HepG2 (cell line): ENCODE data around the gene ZNF341. TPM values are rescaled to one million over a fixed set of nuclear protein-coding genes. Genes with fewer than 3 reads are reported as not detected.

Source experiments
- ASH2L ChIP-seq: fragments of 300-600, 200-600 bp; sonication (generic); IDR thresholded peaks from 2 replicates; pipeline ENCODE4 v1.7.0; 2017; ENCODE audit warnings: low read depth, mild to moderate bottlenecking, moderate library complexity, mixed read lengths, low read length; ENCODE audit not compliant: insufficient read length
- GZF1 ChIP-seq: sonication (generic); formaldehyde crosslinking; IDR thresholded peaks from 2 replicates; pipeline ENCODE4 v1.5.1; 2020; ENCODE audit warnings: mild to moderate bottlenecking, missing genetic modification reagents
- HIVEP1 ChIP-seq: sonication (generic); formaldehyde crosslinking; IDR thresholded peaks from 2 replicates; pipeline ENCODE4 v1.4.0; 2020; ENCODE audit warnings: mild to moderate bottlenecking, missing genetic modification reagents
- HNRNPK ChIP-seq: fragments of 200-400 bp; formaldehyde crosslinking; IDR thresholded peaks from 2 replicates; pipeline ENCODE4 v1.6.1; 2018; ENCODE audit warnings: low read length, low read depth, moderate library complexity, mild to moderate bottlenecking; ENCODE audit not compliant: poor library complexity, severe bottlenecking
- MYNN ChIP-seq: sonication (generic); formaldehyde crosslinking; IDR thresholded peaks from 2 replicates; pipeline ENCODE4 v1.4.0; 2020; ENCODE audit warnings: mild to moderate bottlenecking, low read depth, missing genetic modification reagents
- NR2C2 ChIP-seq: sonication (generic); formaldehyde crosslinking; IDR thresholded peaks from 2 replicates; pipeline ENCODE4 v1.4.0; 2020; ENCODE audit warnings: missing genetic modification reagents, mild to moderate bottlenecking, moderate library complexity, borderline replicate concordance
- RBAK ChIP-seq: sonication (generic); formaldehyde crosslinking; IDR thresholded peaks from 2 replicates; pipeline ENCODE4 v1.5.1; 2020; ENCODE audit warnings: mild to moderate bottlenecking, missing genetic modification reagents
- ZNF20 ChIP-seq: sonication (generic); formaldehyde crosslinking; IDR thresholded peaks from 2 replicates; pipeline ENCODE4 v1.4.0; 2020; ENCODE audit warnings: mild to moderate bottlenecking, moderate library complexity, missing genetic modification reagents
- ZNF333 ChIP-seq: sonication (generic); formaldehyde crosslinking; IDR thresholded peaks from 2 replicates; pipeline ENCODE4 v1.4.0; 2020; ENCODE audit warnings: mild to moderate bottlenecking, missing genetic modification reagents, borderline replicate concordance
- ZNF543 ChIP-seq: sonication (generic); formaldehyde crosslinking; IDR thresholded peaks from 2 replicates; pipeline ENCODE4 v1.4.0; 2020; ENCODE audit warnings: mild to moderate bottlenecking, missing genetic modification reagents
- ZNF605 ChIP-seq: sonication (generic); formaldehyde crosslinking; IDR thresholded peaks from 2 replicates; pipeline ENCODE4 v1.8.0; 2022; ENCODE audit warnings: mild to moderate bottlenecking, missing genetic modification reagents
- ZNF615 ChIP-seq: sonication (generic); formaldehyde crosslinking; IDR thresholded peaks from 2 replicates; pipeline ENCODE4 v1.5.0; 2020; ENCODE audit warnings: mild to moderate bottlenecking, missing genetic modification reagents, borderline replicate concordance
- ZNF772 ChIP-seq: sonication (generic); formaldehyde crosslinking; IDR thresholded peaks from 2 replicates; pipeline ENCODE4 v1.5.0; 2020; ENCODE audit warnings: mild to moderate bottlenecking, missing genetic modification reagents
- ZNF780A ChIP-seq: sonication (generic); formaldehyde crosslinking; IDR thresholded peaks from 2 replicates; pipeline ENCODE4 v1.8.0; 2022; ENCODE audit warnings: mild to moderate bottlenecking, missing genetic modification reagents, moderate library complexity
- polyA plus RNA-seq, 8 experiments: library from polyadenylated mRNA; depleted of rRNA in 3 of 8; stranded (reverse) in 7 of 8; unstranded in 1 of 8; fragments of >200 nt; fragmentation: Illumina TruSeq in 4 of 8; extraction: Trizol in 4 of 8; gene quantifications; 2 replicates each; pipeline versions ENCODE4 v1.2.1 to v1.2.3, GENCODE V29; 2011 to 2016; ENCODE audit warnings: low read depth in 4 of 8, missing spikeins in 1 of 8, mixed read lengths in 1 of 8; ENCODE audit not compliant: insufficient read depth in 1 of 8
- total RNA-seq, 5 experiments: library from RNA; depleted of rRNA; stranded (reverse); fragments of >200 nt; fragmentation: Illumina TruSeq; extraction: Trizol; gene quantifications; 2 replicates each; pipeline ENCODE4 v1.2.3, GENCODE V29; 2016; ENCODE audit warnings: low read depth in 1 of 5
- TF ChIP-seq, protein P1 (sequence below): sonication (generic); formaldehyde crosslinking; IDR thresholded peaks from 2 replicates; pipeline ENCODE4 v1.4.0; 2020; ENCODE audit warnings: missing genetic modification reagents
- TF ChIP-seq, protein P2 (sequence below): sonication (generic); formaldehyde crosslinking; IDR thresholded peaks from 2 replicates; pipeline ENCODE4 v1.8.0; 2022; ENCODE audit warnings: mild to moderate bottlenecking, missing genetic modification reagents, moderate library complexity
- TF ChIP-seq, protein P3 (sequence below): sonication (generic); formaldehyde crosslinking; IDR thresholded peaks from 2 replicates; pipeline ENCODE4 v1.4.0; 2020; ENCODE audit warnings: low read depth, mild to moderate bottlenecking, missing genetic modification reagents
- TF ChIP-seq, protein P4 (sequence below): IDR thresholded peaks from 2 replicates; pipeline ENCODE4 v1.6.1; 2016; ENCODE audit warnings: low read depth, borderline replicate concordance
- TF ChIP-seq, protein P5 (sequence below): sonication (generic); formaldehyde crosslinking; IDR thresholded peaks from 2 replicates; pipeline ENCODE4 v1.4.0; 2020; ENCODE audit warnings: mild to moderate bottlenecking, missing genetic modification reagents
- TF ChIP-seq, protein P6 (sequence below): sonication (generic); formaldehyde crosslinking; IDR thresholded peaks from 2 replicates; pipeline ENCODE4 v1.5.0; 2020; ENCODE audit warnings: missing genetic modification reagents

ZNF341 gene
- total and polyA plus RNA-seq, 2 of the 13 experiments (the other 11 are each of a cell fraction or from before 2014, with no cell fraction given) = 1.1 to 2.2 TPM

DNA sequence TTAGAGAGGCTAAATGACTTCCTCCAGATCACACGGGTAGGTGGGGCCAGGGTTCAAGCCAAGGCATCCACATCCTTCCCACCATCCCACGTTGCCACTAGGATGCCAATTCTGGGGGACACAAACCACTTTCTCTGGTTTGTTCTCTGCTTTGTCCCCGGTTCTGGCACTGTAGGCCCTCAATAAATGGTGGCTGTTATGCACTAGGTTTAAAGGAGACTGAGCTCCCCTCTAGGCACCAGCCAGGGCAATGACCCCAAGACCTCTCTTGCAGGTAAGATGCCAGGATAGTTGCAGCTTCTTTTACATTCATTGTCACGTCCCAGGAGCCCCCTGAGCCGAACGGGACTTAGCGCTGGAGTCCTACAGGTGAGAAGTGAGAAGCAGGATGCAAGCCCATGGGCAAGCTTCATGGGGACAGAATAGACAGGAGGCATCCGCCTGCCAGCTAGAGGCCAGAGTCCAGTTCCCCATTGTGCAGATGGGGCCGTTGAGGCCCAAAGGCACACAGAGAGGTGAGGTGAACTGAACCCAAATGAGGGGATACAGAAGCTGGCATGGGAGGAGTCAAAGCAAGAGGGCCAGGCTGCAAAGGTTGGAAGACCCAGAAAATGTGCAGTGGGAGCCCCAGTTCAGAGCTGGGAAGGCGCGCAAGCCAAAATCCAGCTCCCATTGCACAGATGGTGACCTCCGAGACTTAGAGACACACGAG lies 12.4 kb upstream of the ZNF341 start (continued):
- TF ChIP-seq, protein P1, sequence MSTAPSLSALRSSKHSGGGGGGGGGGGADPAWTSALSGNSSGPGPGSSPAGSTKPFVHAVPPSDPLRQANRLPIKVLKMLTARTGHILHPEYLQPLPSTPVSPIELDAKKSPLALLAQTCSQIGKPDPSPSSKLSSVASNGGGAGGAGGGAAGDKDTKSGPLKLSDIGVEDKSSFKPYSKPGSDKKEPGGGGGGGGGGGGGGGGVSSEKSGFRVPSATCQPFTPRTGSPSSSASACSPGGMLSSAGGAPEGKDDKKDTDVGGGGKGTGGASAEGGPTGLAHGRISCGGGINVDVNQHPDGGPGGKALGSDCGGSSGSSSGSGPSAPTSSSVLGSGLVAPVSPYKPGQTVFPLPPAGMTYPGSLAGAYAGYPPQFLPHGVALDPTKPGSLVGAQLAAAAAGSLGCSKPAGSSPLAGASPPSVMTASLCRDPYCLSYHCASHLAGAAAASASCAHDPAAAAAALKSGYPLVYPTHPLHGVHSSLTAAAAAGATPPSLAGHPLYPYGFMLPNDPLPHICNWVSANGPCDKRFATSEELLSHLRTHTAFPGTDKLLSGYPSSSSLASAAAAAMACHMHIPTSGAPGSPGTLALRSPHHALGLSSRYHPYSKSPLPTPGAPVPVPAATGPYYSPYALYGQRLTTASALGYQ (CRISPR knock-in tag) = no peak
- TF ChIP-seq, protein P2, sequence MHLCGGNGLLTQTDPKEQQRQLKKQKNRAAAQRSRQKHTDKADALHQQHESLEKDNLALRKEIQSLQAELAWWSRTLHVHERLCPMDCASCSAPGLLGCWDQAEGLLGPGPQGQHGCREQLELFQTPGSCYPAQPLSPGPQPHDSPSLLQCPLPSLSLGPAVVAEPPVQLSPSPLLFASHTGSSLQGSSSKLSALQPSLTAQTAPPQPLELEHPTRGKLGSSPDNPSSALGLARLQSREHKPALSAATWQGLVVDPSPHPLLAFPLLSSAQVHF (CRISPR knock-in tag) = no peak
- TF ChIP-seq ZNF780A (CRISPR knock-in tag) = no peak
- peak; percentile 9; the same call in 1 of the 2 replicates for TF ChIP-seq RBAK (CRISPR knock-in tag)
- TF ChIP-seq HIVEP1 (CRISPR knock-in tag) = 0 out of 2 replicates have a peak, but pooled peaks have one; percentile 23
- TF ChIP-seq GZF1 = no peak
- 0 out of 2 replicates have a peak, but pooled peaks have one; percentile 32 for TF ChIP-seq ZNF772 (CRISPR knock-in tag)
- TF ChIP-seq NR2C2 (CRISPR knock-in tag) = peak; percentile 56; the same call in 1 of the 2 replicates
- TF ChIP-seq ZNF20 (CRISPR knock-in tag) = no peak
- TF ChIP-seq MYNN (CRISPR knock-in tag) = no peak
- no peak for TF ChIP-seq ZNF333 (CRISPR knock-in tag)
- TF ChIP-seq ZNF615 (CRISPR knock-in tag) = no peak
- TF ChIP-seq ZNF543 (CRISPR knock-in tag) = no peak; the same call in 1 of the 2 replicates
- TF ChIP-seq ASH2L = no peak
- TF ChIP-seq, protein P3, sequence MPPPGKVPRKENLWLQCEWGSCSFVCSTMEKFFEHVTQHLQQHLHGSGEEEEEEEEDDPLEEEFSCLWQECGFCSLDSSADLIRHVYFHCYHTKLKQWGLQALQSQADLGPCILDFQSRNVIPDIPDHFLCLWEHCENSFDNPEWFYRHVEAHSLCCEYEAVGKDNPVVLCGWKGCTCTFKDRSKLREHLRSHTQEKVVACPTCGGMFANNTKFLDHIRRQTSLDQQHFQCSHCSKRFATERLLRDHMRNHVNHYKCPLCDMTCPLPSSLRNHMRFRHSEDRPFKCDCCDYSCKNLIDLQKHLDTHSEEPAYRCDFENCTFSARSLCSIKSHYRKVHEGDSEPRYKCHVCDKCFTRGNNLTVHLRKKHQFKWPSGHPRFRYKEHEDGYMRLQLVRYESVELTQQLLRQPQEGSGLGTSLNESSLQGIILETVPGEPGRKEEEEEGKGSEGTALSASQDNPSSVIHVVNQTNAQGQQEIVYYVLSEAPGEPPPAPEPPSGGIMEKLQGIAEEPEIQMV (CRISPR knock-in tag) = no peak; the same call in 1 of the 2 replicates
- no peak for TF ChIP-seq HNRNPK
- TF ChIP-seq, protein P4, sequence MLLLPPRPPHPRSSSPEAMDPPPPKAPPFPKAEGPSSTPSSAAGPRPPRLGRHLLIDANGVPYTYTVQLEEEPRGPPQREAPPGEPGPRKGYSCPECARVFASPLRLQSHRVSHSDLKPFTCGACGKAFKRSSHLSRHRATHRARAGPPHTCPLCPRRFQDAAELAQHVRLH (CRISPR knock-in tag) = peak; percentile 61; the same call in 1 of the 2 replicates
- TF ChIP-seq, protein P5, sequence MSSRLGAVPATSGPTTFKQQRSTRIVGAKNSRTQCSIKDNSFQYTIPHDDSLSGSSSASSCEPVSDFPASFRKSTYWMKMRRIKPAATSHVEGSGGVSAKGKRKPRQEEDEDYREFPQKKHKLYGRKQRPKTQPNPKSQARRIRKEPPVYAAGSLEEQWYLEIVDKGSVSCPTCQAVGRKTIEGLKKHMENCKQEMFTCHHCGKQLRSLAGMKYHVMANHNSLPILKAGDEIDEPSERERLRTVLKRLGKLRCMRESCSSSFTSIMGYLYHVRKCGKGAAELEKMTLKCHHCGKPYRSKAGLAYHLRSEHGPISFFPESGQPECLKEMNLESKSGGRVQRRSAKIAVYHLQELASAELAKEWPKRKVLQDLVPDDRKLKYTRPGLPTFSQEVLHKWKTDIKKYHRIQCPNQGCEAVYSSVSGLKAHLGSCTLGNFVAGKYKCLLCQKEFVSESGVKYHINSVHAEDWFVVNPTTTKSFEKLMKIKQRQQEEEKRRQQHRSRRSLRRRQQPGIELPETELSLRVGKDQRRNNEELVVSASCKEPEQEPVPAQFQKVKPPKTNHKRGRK = no peak
- TF ChIP-seq ZNF605 (CRISPR knock-in tag) = 0 out of 2 replicates have a peak, but pooled peaks have one; percentile 25
- TF ChIP-seq, protein P6, sequence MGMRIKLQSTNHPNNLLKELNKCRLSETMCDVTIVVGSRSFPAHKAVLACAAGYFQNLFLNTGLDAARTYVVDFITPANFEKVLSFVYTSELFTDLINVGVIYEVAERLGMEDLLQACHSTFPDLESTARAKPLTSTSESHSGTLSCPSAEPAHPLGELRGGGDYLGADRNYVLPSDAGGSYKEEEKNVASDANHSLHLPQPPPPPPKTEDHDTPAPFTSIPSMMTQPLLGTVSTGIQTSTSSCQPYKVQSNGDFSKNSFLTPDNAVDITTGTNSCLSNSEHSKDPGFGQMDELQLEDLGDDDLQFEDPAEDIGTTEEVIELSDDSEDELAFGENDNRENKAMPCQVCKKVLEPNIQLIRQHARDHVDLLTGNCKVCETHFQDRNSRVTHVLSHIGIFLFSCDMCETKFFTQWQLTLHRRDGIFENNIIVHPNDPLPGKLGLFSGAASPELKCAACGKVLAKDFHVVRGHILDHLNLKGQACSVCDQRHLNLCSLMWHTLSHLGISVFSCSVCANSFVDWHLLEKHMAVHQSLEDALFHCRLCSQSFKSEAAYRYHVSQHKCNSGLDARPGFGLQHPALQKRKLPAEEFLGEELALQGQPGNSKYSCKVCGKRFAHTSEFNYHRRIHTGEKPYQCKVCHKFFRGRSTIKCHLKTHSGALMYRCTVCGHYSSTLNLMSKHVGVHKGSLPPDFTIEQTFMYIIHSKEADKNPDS (CRISPR knock-in tag) = no peak
